Measurements from ENCODE around the gene SNRNP200.

The SNRNP200 gene

GRCh38 chr2:96247009-96247408 is 58.3 kb downstream of the SNRNP200 start:
- ChIA-PET CTCF (interaction anchor here (0.6 to 0.7 kb wide), 2 partner anchors 13 to 28 kb away, joined by 3 to 4 read pairs; no protein-coding TSS in a partner anchor), POLR2A (interaction anchor here (0.5 kb wide), 1 partner anchor 14 kb away, joined by 3 read pairs; no protein-coding TSS in a partner anchor)
- no peaks in the 10 kb centered on the region for H3K9me3 ChIP-seq (ENCODE audit: control insufficient read depth, insufficient read depth, low read depth, low read length)
- TF ChIP-seq ZNF366 (tag by site-specific recombination; conservative IDR thresholded peaks at IDR 0.05) (no peak), ZNF146 (tag by site-specific recombination; IDR thresholded peaks at IDR 0.05) (no peak), ZNF140 (tag by site-specific recombination; IDR thresholded peaks at IDR 0.05) (no peak), ZNF654 (tag by site-specific recombination; IDR thresholded peaks at IDR 0.05; ENCODE audit: low read depth) (no peak), ZBTB8A (tag by site-specific recombination; IDR thresholded peaks at IDR 0.05) (no peak), ZNF10 (tag by site-specific recombination; IDR thresholded peaks at IDR 0.05) (no peak), ZNF624 (tag by site-specific recombination; IDR thresholded peaks at IDR 0.05) (no peak), ZSCAN18 (tag by site-specific recombination; IDR thresholded peaks at IDR 0.05) (no peak), FEZF1 (tag by site-specific recombination; IDR thresholded peaks at IDR 0.05) (no peak), ZNF175 (tag by site-specific recombination; IDR thresholded peaks at IDR 0.05) (no peak), ZNF560 (tag by site-specific recombination; IDR thresholded peaks at IDR 0.05; ENCODE audit: borderline replicate concordance) (no peak), WT1 (tag by site-specific recombination; IDR thresholded peaks at IDR 0.05) (no peak), ZSCAN4 (tag by site-specific recombination; IDR thresholded peaks at IDR 0.05) (no peak), ZNF629 (tag by site-specific recombination; IDR thresholded peaks at IDR 0.05) (no peak), ZNF169 (tag by site-specific recombination; IDR thresholded peaks at IDR 0.05) (no peak), SP7 (tag by site-specific recombination; IDR thresholded peaks at IDR 0.05) (no peak)
- TF ChIP-seq, protein P1, sequence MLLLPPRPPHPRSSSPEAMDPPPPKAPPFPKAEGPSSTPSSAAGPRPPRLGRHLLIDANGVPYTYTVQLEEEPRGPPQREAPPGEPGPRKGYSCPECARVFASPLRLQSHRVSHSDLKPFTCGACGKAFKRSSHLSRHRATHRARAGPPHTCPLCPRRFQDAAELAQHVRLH (tag by site-specific recombination; IDR thresholded peaks at IDR 0.05) = no peak
- H3K27ac ChIP-seq (ENCODE audit: extremely low read depth, low read depth, low read length) = no peak overlapping the region
- no peak overlapping the region for H3K4me3 ChIP-seq (ENCODE audit: low read depth, low read length)
- H3K36me3 ChIP-seq (ENCODE audit: control insufficient read depth in 2 of 2, insufficient read depth in 1 of 2, low read length in 2 of 2) = peaks cover 4 to 10% of the 10 kb centered on the region in 2 experiments; a peak in 2 of 3 replicates
- H3K4me1 ChIP-seq (ENCODE audit: control insufficient read depth, insufficient read depth, low read length) = no peaks in the 10 kb centered on the region

- CTCF ChIA-PET = interaction anchor here (0.5 to 1.6 kb wide), 3 partner anchors 72 to 143 kb away, joined by 3 to 5 read pairs (median 4); no protein-coding TSS in a partner anchor
- Histone ChIP-seq H3K9me3 (ENCODE audit: control insufficient read depth, insufficient read depth, low read depth, low read length) (no peaks in the 10 kb centered on the region), H3K4me3 (ENCODE audit: low read depth, low read length) (no peak overlapping the region), H3K27ac (ENCODE audit: extremely low read depth, low read depth, low read length) (no peak overlapping the region), H3K4me1 (ENCODE audit: control insufficient read depth, insufficient read depth, low read length) (no peaks in the 10 kb centered on the region), H3K36me3 (ENCODE audit: control insufficient read depth in 2 of 2, insufficient read depth in 1 of 2, low read length in 2 of 2) (peaks cover 0 to 5% of the 10 kb centered on the region in 2 experiments; a peak in 1 of 3 replicates)
- POLR2A ChIA-PET = no interaction called here
- 0 out of 2 replicates have a peak, but pooled peaks have one; percentile 21 for TF ChIP-seq ZBTB17 (tag by site-specific recombination; IDR thresholded peaks at IDR 0.05)
- no peak for TF ChIP-seq ZNF624 (tag by site-specific recombination; IDR thresholded peaks at IDR 0.05)
- TF ChIP-seq SETDB1 (IDR thresholded peaks at IDR 0.05; ENCODE audit: insufficient read length, low read length) = peak; percentile 22
- TF ChIP-seq, protein P2, sequence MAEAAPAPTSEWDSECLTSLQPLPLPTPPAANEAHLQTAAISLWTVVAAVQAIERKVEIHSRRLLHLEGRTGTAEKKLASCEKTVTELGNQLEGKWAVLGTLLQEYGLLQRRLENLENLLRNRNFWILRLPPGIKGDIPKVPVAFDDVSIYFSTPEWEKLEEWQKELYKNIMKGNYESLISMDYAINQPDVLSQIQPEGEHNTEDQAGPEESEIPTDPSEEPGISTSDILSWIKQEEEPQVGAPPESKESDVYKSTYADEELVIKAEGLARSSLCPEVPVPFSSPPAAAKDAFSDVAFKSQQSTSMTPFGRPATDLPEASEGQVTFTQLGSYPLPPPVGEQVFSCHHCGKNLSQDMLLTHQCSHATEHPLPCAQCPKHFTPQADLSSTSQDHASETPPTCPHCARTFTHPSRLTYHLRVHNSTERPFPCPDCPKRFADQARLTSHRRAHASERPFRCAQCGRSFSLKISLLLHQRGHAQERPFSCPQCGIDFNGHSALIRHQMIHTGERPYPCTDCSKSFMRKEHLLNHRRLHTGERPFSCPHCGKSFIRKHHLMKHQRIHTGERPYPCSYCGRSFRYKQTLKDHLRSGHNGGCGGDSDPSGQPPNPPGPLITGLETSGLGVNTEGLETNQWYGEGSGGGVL (tag by site-specific recombination; IDR thresholded peaks at IDR 0.05) = no peak
- no peak for TF ChIP-seq GLIS2 (tag by site-specific recombination; IDR thresholded peaks at IDR 0.05)
- TF ChIP-seq ZNF426 (tag by site-specific recombination; IDR thresholded peaks at IDR 0.05) = no peak
- TF ChIP-seq ZNF473 (tag by site-specific recombination; IDR thresholded peaks at IDR 0.05) = no peak
- TF ChIP-seq EGR2 (tag by site-specific recombination; IDR thresholded peaks at IDR 0.05; ENCODE audit: low read depth) = no peak
- TF ChIP-seq IKZF3 (tag by site-specific recombination; IDR thresholded peaks at IDR 0.05) = no peak
- no peak for TF ChIP-seq ZNF837 (tag by site-specific recombination; IDR thresholded peaks at IDR 0.05)
- no peak for TF ChIP-seq ZNF510 (tag by site-specific recombination; IDR thresholded peaks at IDR 0.05; ENCODE audit: insufficient replicate concordance)
- TF ChIP-seq, protein P3, sequence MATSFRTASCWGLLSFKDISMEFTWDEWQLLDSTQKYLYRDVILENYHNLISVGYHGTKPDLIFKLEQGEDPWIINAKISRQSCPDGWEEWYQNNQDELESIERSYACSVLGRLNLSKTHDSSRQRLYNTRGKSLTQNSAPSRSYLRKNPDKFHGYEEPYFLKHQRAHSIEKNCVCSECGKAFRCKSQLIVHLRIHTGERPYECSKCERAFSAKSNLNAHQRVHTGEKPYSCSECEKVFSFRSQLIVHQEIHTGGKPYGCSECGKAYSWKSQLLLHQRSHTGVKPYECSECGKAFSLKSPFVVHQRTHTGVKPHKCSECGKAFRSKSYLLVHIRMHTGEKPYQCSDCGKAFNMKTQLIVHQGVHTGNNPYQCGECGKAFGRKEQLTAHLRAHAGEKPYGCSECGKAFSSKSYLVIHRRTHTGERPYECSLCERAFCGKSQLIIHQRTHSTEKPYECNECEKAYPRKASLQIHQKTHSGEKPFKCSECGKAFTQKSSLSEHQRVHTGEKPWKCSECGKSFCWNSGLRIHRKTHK (tag by site-specific recombination; IDR thresholded peaks at IDR 0.05) = no peak
- no peak for TF ChIP-seq KLF9 (tag by site-specific recombination; IDR thresholded peaks at IDR 0.05; ENCODE audit: low read depth)
- no peak for TF ChIP-seq ZNF350 (tag by site-specific recombination; IDR thresholded peaks at IDR 0.05)
Observed at GRCh38 chr2:96245609-96246390, 59.5 kb downstream of the SNRNP200 start.
